Measurements from ENCODE around the gene ST3GAL4. TPM values are rescaled to one million over a fixed set of nuclear protein-coding genes. Genes with fewer than 3 reads are reported as not detected.

The ST3GAL4 gene
- total and polyA plus RNA-seq, 4 donors: 23.6 to 38.3 (median 31.7) TPM

DNA sequence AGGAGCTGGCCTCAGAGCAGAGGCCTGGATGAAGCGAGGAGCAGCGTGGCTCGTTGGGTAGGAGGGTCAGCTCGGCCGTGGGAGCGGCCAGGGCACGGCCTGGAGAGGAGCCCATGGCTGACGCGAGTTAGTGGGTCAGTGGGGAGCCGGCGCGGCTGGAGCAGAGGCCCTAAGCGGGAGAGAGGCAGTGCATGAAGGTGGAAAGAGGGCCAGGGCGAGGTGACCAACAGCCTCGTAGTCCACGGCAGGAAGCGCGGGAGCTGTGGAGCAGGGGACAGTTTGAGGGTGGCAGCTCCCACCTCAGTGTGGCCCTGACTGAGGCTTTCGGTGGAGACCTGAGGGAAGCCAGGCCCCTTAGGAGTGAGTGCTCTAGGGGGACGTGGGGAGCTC lies 27.5 kb upstream of the ST3GAL4 start:
- ATAC-seq (ENCODE audit: insufficient read depth, low FRiP score): no peak
- H3K4me1 ChIP-seq (ENCODE audit: control insufficient read depth in 5 of 5, insufficient read depth in 5 of 5, low read length in 5 of 5): peaks cover 0 to 2% (median 0%) of the 10 kb centered on the region in 5 donors
- no peak overlapping the region for H3K4me3 ChIP-seq
- no peak overlapping the region for H3K9ac ChIP-seq (ENCODE audit: insufficient read depth in 1 of 2, low read length in 2 of 2)
- DNase-seq: no peak
- H3K27ac ChIP-seq (ENCODE audit: low read depth in 1 of 2, low read length in 1 of 2): no peak overlapping the region
- peaks cover 0 to 8% (median 6%) of the 10 kb centered on the region in 4 donors for H3K36me3 ChIP-seq (ENCODE audit: control insufficient read depth in 4 of 4, insufficient read depth in 4 of 4, low read length in 4 of 4)
- TF ChIP-seq, protein P1, sequence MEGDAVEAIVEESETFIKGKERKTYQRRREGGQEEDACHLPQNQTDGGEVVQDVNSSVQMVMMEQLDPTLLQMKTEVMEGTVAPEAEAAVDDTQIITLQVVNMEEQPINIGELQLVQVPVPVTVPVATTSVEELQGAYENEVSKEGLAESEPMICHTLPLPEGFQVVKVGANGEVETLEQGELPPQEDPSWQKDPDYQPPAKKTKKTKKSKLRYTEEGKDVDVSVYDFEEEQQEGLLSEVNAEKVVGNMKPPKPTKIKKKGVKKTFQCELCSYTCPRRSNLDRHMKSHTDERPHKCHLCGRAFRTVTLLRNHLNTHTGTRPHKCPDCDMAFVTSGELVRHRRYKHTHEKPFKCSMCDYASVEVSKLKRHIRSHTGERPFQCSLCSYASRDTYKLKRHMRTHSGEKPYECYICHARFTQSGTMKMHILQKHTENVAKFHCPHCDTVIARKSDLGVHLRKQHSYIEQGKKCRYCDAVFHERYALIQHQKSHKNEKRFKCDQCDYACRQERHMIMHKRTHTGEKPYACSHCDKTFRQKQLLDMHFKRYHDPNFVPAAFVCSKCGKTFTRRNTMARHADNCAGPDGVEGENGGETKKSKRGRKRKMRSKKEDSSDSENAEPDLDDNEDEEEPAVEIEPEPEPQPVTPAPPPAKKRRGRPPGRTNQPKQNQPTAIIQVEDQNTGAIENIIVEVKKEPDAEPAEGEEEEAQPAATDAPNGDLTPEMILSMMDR (IDR thresholded peaks at IDR 0.05; ENCODE audit: control extremely low read depth, extremely low read depth): no peak
- no peaks in the 10 kb centered on the region for H3K9me3 ChIP-seq (ENCODE audit: control insufficient read depth in 4 of 4, insufficient read depth in 3 of 4, low read length in 3 of 4)
- 92 to 95% methylated on average over 20 of the region's 20 CpGs for WGBS, 2 donors
- H3K27me3 ChIP-seq (ENCODE audit: control insufficient read depth in 3 of 3, insufficient read depth in 3 of 3, low read length in 2 of 3): no peaks in the 10 kb centered on the region

DNA sequence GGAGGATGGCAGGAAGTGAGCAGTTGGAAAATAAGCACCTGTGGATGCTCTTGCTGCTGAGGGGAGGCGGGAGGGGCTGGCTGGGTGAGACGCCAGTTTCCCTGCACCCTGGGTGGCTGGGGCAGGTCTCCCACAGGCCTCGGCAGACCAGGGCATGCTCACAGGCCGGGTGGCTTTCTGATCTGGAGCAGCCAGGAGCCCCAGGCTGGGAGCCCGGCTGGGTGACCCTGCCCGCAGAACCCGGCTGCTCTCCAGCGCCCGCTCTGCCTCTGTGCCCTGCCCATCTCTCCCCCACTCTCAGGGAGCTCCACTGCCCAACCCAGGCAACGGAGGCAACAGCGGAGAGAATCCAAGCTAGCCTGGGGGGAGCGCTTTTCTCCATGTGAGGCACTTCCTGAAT lies 27.0 kb upstream of the ST3GAL4 start:
- Histone ChIP-seq H3K36me3 (ENCODE audit: control insufficient read depth in 4 of 4, insufficient read depth in 4 of 4, low read length in 4 of 4) (peaks cover 0 to 8% (median 7%) of the 10 kb centered on the region in 4 donors), H3K4me1 (ENCODE audit: control insufficient read depth in 5 of 5, insufficient read depth in 5 of 5, low read length in 5 of 5) (peaks cover 0 to 2% (median 0%) of the 10 kb centered on the region in 5 donors), H3K9me3 (ENCODE audit: control insufficient read depth in 4 of 4, insufficient read depth in 3 of 4, low read length in 3 of 4) (no peaks in the 10 kb centered on the region), H3K4me3 (no peak overlapping the region), H3K27ac (ENCODE audit: low read depth in 1 of 2, low read length in 1 of 2) (no peak overlapping the region), H3K27me3 (ENCODE audit: control insufficient read depth in 3 of 3, insufficient read depth in 3 of 3, low read length in 2 of 3) (no peaks in the 10 kb centered on the region), H3K9ac (ENCODE audit: insufficient read depth in 1 of 2, low read length in 2 of 2) (no peak overlapping the region)
- no peak for DNase-seq
- ATAC-seq (ENCODE audit: insufficient read depth, low FRiP score): no peak
- TF ChIP-seq, protein P1 (IDR thresholded peaks at IDR 0.05; ENCODE audit: control extremely low read depth, extremely low read depth): no peak
- 95 to 98% methylated on average over 12 of the region's 12 CpGs for WGBS, 2 donors

DNA sequence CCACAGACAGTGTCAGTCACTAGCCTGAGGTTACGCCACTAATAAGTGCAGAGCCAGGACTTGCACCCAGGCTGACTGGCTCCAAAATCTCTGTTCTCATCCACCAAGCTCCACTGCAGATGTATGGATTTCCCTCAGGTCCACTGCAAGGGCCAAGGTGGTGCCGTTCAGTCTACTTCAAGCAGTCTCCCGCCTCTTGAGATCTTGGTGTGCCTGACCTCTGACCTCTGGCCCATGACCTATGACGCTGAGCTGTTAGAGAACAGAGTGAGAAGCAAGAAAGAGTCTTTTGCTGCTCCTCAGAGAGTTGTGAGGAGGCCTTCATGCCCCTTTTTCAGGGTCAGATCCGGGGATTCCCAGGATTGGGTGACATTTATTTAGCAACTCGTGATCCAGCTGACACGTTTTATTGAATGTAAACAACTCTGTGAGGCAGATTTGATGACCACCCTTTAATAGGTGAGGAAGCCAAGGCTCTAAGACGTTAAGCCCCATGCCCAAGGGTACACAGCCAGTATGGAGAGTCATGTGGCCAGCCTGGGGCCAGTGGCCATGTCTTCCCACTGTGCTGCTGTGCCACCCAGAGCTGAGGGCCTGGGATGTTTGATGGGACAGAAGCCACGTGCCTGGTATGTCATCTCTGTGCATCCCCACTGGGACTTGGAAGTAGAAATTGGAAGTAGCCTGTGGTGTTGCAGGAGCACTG lies 26.4 kb upstream of the ST3GAL4 start:
- 81 to 83% methylated on average over 9 of the region's 9 CpGs for WGBS, 2 donors
- TF ChIP-seq, protein P1 (IDR thresholded peaks at IDR 0.05; ENCODE audit: control extremely low read depth, extremely low read depth): no peak
- H3K9ac ChIP-seq (ENCODE audit: insufficient read depth in 1 of 2, low read length in 2 of 2): no peak overlapping the region
- H3K36me3 ChIP-seq (ENCODE audit: control insufficient read depth in 4 of 4, insufficient read depth in 4 of 4, low read length in 4 of 4): peaks cover 0 to 10% (median 7%) of the 10 kb centered on the region in 4 donors
- H3K4me3 ChIP-seq: no peak overlapping the region
- no peak for ATAC-seq (ENCODE audit: insufficient read depth, low FRiP score)
- no peaks in the 10 kb centered on the region for H3K27me3 ChIP-seq (ENCODE audit: control insufficient read depth in 3 of 3, insufficient read depth in 3 of 3, low read length in 2 of 3)
- peaks cover 0 to 2% (median 0%) of the 10 kb centered on the region in 5 donors for H3K4me1 ChIP-seq (ENCODE audit: control insufficient read depth in 5 of 5, insufficient read depth in 5 of 5, low read length in 5 of 5)
- no peak for DNase-seq
- no peak overlapping the region for H3K27ac ChIP-seq (ENCODE audit: low read depth in 1 of 2, low read length in 1 of 2)
- H3K9me3 ChIP-seq (ENCODE audit: control insufficient read depth in 4 of 4, insufficient read depth in 3 of 4, low read length in 3 of 4): no peaks in the 10 kb centered on the region

Data from lung (tissue), 12 donors.